Measurements from ENCODE around the gene MAPK8IP3.

MAPK8IP3 gene

GRCh38 chr16:1779741-1780676 lies 74.0 kb downstream of the MAPK8IP3 start:
- Histone ChIP-seq H3K79me1 (ENCODE audit: low read depth, low read length) (peaks cover 37% of the 10 kb centered on the region), H2AFZ (ENCODE audit: low read length) (no peak overlapping the region), H3K23ac (ENCODE audit: low read depth, low read length, poor library complexity) (peak overlapping the region; percentile 97), H3K4me1 (ENCODE audit: control insufficient read depth in 2 of 2, insufficient read depth in 1 of 2, low read depth in 1 of 2, low read length in 2 of 2) (peaks cover 7% of the 10 kb centered on the region in 2 donors), H4K8ac (ENCODE audit: low read depth, low read length) (peak overlapping the region; percentile 65), H3K27me3 (ENCODE audit: control insufficient read depth in 3 of 3, insufficient read depth in 3 of 3, low read depth in 1 of 3, low read length in 3 of 3) (no peaks in the 10 kb centered on the region), H3K27ac (replicated peaks; ENCODE audit: low read length) (no peak overlapping the region), H3K18ac (ENCODE audit: low read length) (no peak overlapping the region), H2BK15ac (ENCODE audit: low read length) (no peak overlapping the region), H2BK12ac (ENCODE audit: low read length) (peak overlapping the region; percentile 6), H3K9me3 (replicated peaks in 1 of 2; ENCODE audit: control insufficient read depth in 2 of 2, insufficient read depth in 1 of 2, low read depth in 1 of 2, low read length in 2 of 2) (no peaks in the 10 kb centered on the region), H3K4me2 (ENCODE audit: insufficient read depth, low read length, poor library complexity, severe bottlenecking) (no peak overlapping the region), H3K36me3 (replicated peaks in 1 of 2; ENCODE audit: control insufficient read depth in 2 of 2, insufficient read depth in 2 of 2, low read length in 2 of 2) (peaks cover 32 to 67% of the 10 kb centered on the region in 2 donors), H3K4ac (ENCODE audit: low read length) (no peak overlapping the region), H3K14ac (ENCODE audit: low read length) (no peak overlapping the region), H4K91ac (ENCODE audit: low read depth, low read length, poor library complexity) (no peak overlapping the region), H2BK5ac (ENCODE audit: low read length) (no peak overlapping the region), H3K9ac (ENCODE audit: low read depth, low read length, poor library complexity) (no peak overlapping the region), H2AK5ac (ENCODE audit: low read depth, low read length) (peak overlapping the region; percentile 40), H2BK120ac (ENCODE audit: low read depth, low read length) (no peak overlapping the region), H3K4me3 (ENCODE audit: low read length in 2 of 2) (no peak overlapping the region)
- no CpG with 5 or more reads among the region's 27 CpGs for WGBS, 2 donors (ENCODE audit: extremely low coverage in 2 of 2, insufficient read length in 2 of 2, insufficient replicate concordance in 1 of 2)
- DNase-seq (ENCODE audit: low spot score): no peak

- no peaks in the 10 kb centered on the region for H3K9me3 ChIP-seq (replicated peaks in 1 of 2; ENCODE audit: control insufficient read depth in 2 of 2, insufficient read depth in 1 of 2, low read depth in 1 of 2, low read length in 2 of 2)
- H3K27ac ChIP-seq (replicated peaks; ENCODE audit: low read length): no peak overlapping the region
- peaks cover 7% of the 10 kb centered on the region in 2 donors for H3K4me1 ChIP-seq (ENCODE audit: control insufficient read depth in 2 of 2, insufficient read depth in 1 of 2, low read depth in 1 of 2, low read length in 2 of 2)
- H3K36me3 ChIP-seq (replicated peaks in 1 of 2; ENCODE audit: control insufficient read depth in 2 of 2, insufficient read depth in 2 of 2, low read length in 2 of 2): peaks cover 33 to 68% of the 10 kb centered on the region in 2 donors
- H3K79me1 ChIP-seq (ENCODE audit: low read depth, low read length): peaks cover 33% of the 10 kb centered on the region
- no peak overlapping the region for H4K91ac ChIP-seq (ENCODE audit: low read depth, low read length, poor library complexity)
- H2BK5ac ChIP-seq (ENCODE audit: low read length): no peak overlapping the region
- H3K4me3 ChIP-seq (ENCODE audit: low read length in 2 of 2): peak overlapping the region in 1 of 2 donors; percentile 97
- H2BK15ac ChIP-seq (ENCODE audit: low read length): no peak overlapping the region
- no peak overlapping the region for H4K8ac ChIP-seq (ENCODE audit: low read depth, low read length)
- H2AFZ ChIP-seq (ENCODE audit: low read length): no peak overlapping the region
- H2AK5ac ChIP-seq (ENCODE audit: low read depth, low read length): no peak overlapping the region
- no peak for DNase-seq (ENCODE audit: low spot score)
- peak overlapping the region; percentile 80 for H3K23ac ChIP-seq (ENCODE audit: low read depth, low read length, poor library complexity)
- no peak overlapping the region for H3K18ac ChIP-seq (ENCODE audit: low read length)
- no peak overlapping the region for H3K9ac ChIP-seq (ENCODE audit: low read depth, low read length, poor library complexity)
- WGBS, 2 donors (ENCODE audit: extremely low coverage in 2 of 2, insufficient read length in 2 of 2, insufficient replicate concordance in 1 of 2): no CpG with 5 or more reads among the region's 6 CpGs
- H2BK12ac ChIP-seq (ENCODE audit: low read length): no peak overlapping the region
- H3K4me2 ChIP-seq (ENCODE audit: insufficient read depth, low read length, poor library complexity, severe bottlenecking): no peak overlapping the region
- H3K4ac ChIP-seq (ENCODE audit: low read length): no peak overlapping the region
- H3K14ac ChIP-seq (ENCODE audit: low read length): no peak overlapping the region
- no peaks in the 10 kb centered on the region for H3K27me3 ChIP-seq (ENCODE audit: control insufficient read depth in 3 of 3, insufficient read depth in 3 of 3, low read depth in 1 of 3, low read length in 3 of 3)
- H2BK120ac ChIP-seq (ENCODE audit: low read depth, low read length): no peak overlapping the region
Observed at GRCh38 chr16:1780677-1781072, 74.7 kb downstream of the MAPK8IP3 start.

GRCh38 chr16:1781254-1781653 lies 75.3 kb downstream of the MAPK8IP3 start:
- no peak overlapping the region for H3K27ac ChIP-seq (replicated peaks; ENCODE audit: low read length)
- H3K4me1 ChIP-seq (ENCODE audit: control insufficient read depth in 2 of 2, insufficient read depth in 1 of 2, low read depth in 1 of 2, low read length in 2 of 2): peaks cover 7% of the 10 kb centered on the region in 2 donors
- H4K8ac ChIP-seq (ENCODE audit: low read depth, low read length): no peak overlapping the region
- peak overlapping the region; percentile 63 for H2AK5ac ChIP-seq (ENCODE audit: low read depth, low read length)
- peak overlapping the region; percentile 95 for H3K4me2 ChIP-seq (ENCODE audit: insufficient read depth, low read length, poor library complexity, severe bottlenecking)
- H3K18ac ChIP-seq (ENCODE audit: low read length): no peak overlapping the region
- H2BK120ac ChIP-seq (ENCODE audit: low read depth, low read length): no peak overlapping the region
- H3K36me3 ChIP-seq (replicated peaks in 1 of 2; ENCODE audit: control insufficient read depth in 2 of 2, insufficient read depth in 2 of 2, low read length in 2 of 2): peaks cover 33 to 68% of the 10 kb centered on the region in 2 donors
- H4K91ac ChIP-seq (ENCODE audit: low read depth, low read length, poor library complexity): no peak overlapping the region
- no peak overlapping the region for H3K9ac ChIP-seq (ENCODE audit: low read depth, low read length, poor library complexity)
- H2BK5ac ChIP-seq (ENCODE audit: low read length): no peak overlapping the region
- no CpG with 5 or more reads among the region's 20 CpGs for WGBS, 2 donors (ENCODE audit: extremely low coverage in 2 of 2, insufficient read length in 2 of 2, insufficient replicate concordance in 1 of 2)
- peaks cover 38% of the 10 kb centered on the region for H3K79me1 ChIP-seq (ENCODE audit: low read depth, low read length)
- peak overlapping the region; percentile 95 to 97 for H3K4me3 ChIP-seq (ENCODE audit: low read length in 2 of 2)
- H3K4ac ChIP-seq (ENCODE audit: low read length): no peak overlapping the region
- no peak overlapping the region for H2BK15ac ChIP-seq (ENCODE audit: low read length)
- H3K9me3 ChIP-seq (replicated peaks in 1 of 2; ENCODE audit: control insufficient read depth in 2 of 2, insufficient read depth in 1 of 2, low read depth in 1 of 2, low read length in 2 of 2): no peaks in the 10 kb centered on the region
- no peak overlapping the region for H2AFZ ChIP-seq (ENCODE audit: low read length)
- no peak for DNase-seq (ENCODE audit: low spot score)
- H3K27me3 ChIP-seq (ENCODE audit: control insufficient read depth in 3 of 3, insufficient read depth in 3 of 3, low read depth in 1 of 3, low read length in 3 of 3): no peaks in the 10 kb centered on the region
- no peak overlapping the region for H3K14ac ChIP-seq (ENCODE audit: low read length)
- H2BK12ac ChIP-seq (ENCODE audit: low read length): no peak overlapping the region
- peak overlapping the region; percentile 80 for H3K23ac ChIP-seq (ENCODE audit: low read depth, low read length, poor library complexity)

- Histone ChIP-seq H2BK12ac (ENCODE audit: low read length) (no peak overlapping the region), H3K4me3 (ENCODE audit: low read length in 2 of 2) (peak overlapping the region; percentile 95 to 97), H2BK15ac (ENCODE audit: low read length) (no peak overlapping the region)
Observed at GRCh38 chr16:1781758-1782407, 75.9 kb downstream of the MAPK8IP3 start.

More at GRCh38 chr16:1781758-1782407, 75.9 kb downstream of the MAPK8IP3 start:
- Histone ChIP-seq H3K4me1 (ENCODE audit: control insufficient read depth in 2 of 2, insufficient read depth in 1 of 2, low read depth in 1 of 2, low read length in 2 of 2) (peaks cover 7% of the 10 kb centered on the region in 2 donors), H3K27ac (replicated peaks; ENCODE audit: low read length) (no peak overlapping the region), H4K91ac (ENCODE audit: low read depth, low read length, poor library complexity) (no peak overlapping the region), H3K14ac (ENCODE audit: low read length) (no peak overlapping the region), H3K4me2 (ENCODE audit: insufficient read depth, low read length, poor library complexity, severe bottlenecking) (peak overlapping the region; percentile 95), H2AK5ac (ENCODE audit: low read depth, low read length) (peak overlapping the region; percentile 63), H3K23ac (ENCODE audit: low read depth, low read length, poor library complexity) (peak overlapping the region; percentile 80), H2BK5ac (ENCODE audit: low read length) (no peak overlapping the region), H3K79me1 (ENCODE audit: low read depth, low read length) (peaks cover 41% of the 10 kb centered on the region), H3K9ac (ENCODE audit: low read depth, low read length, poor library complexity) (peak overlapping the region; percentile 78), H3K18ac (ENCODE audit: low read length) (peak overlapping the region; percentile 71), H3K4ac (ENCODE audit: low read length) (no peak overlapping the region), H2AFZ (ENCODE audit: low read length) (peak overlapping the region; percentile 79), H3K36me3 (replicated peaks in 1 of 2; ENCODE audit: control insufficient read depth in 2 of 2, insufficient read depth in 2 of 2, low read length in 2 of 2) (peaks cover 31 to 68% of the 10 kb centered on the region in 2 donors), H3K9me3 (replicated peaks in 1 of 2; ENCODE audit: control insufficient read depth in 2 of 2, insufficient read depth in 1 of 2, low read depth in 1 of 2, low read length in 2 of 2) (no peaks in the 10 kb centered on the region), H2BK120ac (ENCODE audit: low read depth, low read length) (no peak overlapping the region), H3K27me3 (ENCODE audit: control insufficient read depth in 3 of 3, insufficient read depth in 3 of 3, low read depth in 1 of 3, low read length in 3 of 3) (no peaks in the 10 kb centered on the region), H4K8ac (ENCODE audit: low read depth, low read length) (no peak overlapping the region)
- DNase-seq (ENCODE audit: low spot score): peak; percentile 14
- no CpG with 5 or more reads among the region's 70 CpGs for WGBS, 2 donors (ENCODE audit: extremely low coverage in 2 of 2, insufficient read length in 2 of 2, insufficient replicate concordance in 1 of 2)

All from neuronal stem cell (in vitro differentiated cells).